Liver (tissue), 9 donors: ENCODE data around the gene DIDO1. TPM values are rescaled to one million over a fixed set of nuclear protein-coding genes. Genes with fewer than 3 reads are reported as not detected.

Source experiments
- DNase-seq: peaks from one replicate; pipeline ENCODE4 v3.0.0-alpha.2; 2017; ENCODE audit warnings: low spot score
- H3K27ac ChIP-seq, 2 donors: one replicate each; pipeline ENCODE4 v1.7.0; 2013; ENCODE audit warnings: inconsistent platforms in 2 of 2, low read length in 2 of 2, control low read depth in 1 of 2, low read depth in 1 of 2, mild to moderate bottlenecking in 1 of 2
- H3K27me3 ChIP-seq, 4 donors: one replicate each; pipeline versions ENCODE4 v1.6.1 to v1.7.0; 2013; ENCODE audit warnings: low read length in 3 of 4, inconsistent platforms in 1 of 4, mild to moderate bottlenecking in 1 of 4, moderate library complexity in 1 of 4; ENCODE audit not compliant: control insufficient read depth in 4 of 4, insufficient read depth in 4 of 4
- H3K36me3 ChIP-seq, 4 donors: one replicate each; pipeline versions ENCODE4 v1.6.1 to v1.7.0; 2013; ENCODE audit warnings: low read length in 3 of 4, mild to moderate bottlenecking in 3 of 4, low read depth in 1 of 4, moderate library complexity in 1 of 4; ENCODE audit not compliant: control insufficient read depth in 4 of 4, insufficient read depth in 3 of 4
- H3K4me1 ChIP-seq, 4 donors: one replicate each; pipeline versions ENCODE4 v1.6.1 to v1.7.0; 2013; ENCODE audit warnings: low read length in 3 of 4, mild to moderate bottlenecking in 3 of 4, moderate library complexity in 1 of 4; ENCODE audit not compliant: control insufficient read depth in 4 of 4, insufficient read depth in 4 of 4
- H3K4me3 ChIP-seq, 3 donors: one replicate each; pipeline versions ENCODE4 v1.6.1 to v1.7.0; 2013; ENCODE audit warnings: low read length in 3 of 3, control low read depth in 1 of 3, low read depth in 1 of 3, mild to moderate bottlenecking in 1 of 3
- H3K9ac ChIP-seq, 2 donors: one replicate each; pipeline ENCODE4 v1.7.0; 2013; ENCODE audit warnings: low read length in 2 of 2, mild to moderate bottlenecking in 2 of 2, moderate library complexity in 2 of 2, control low read depth in 1 of 2, low read depth in 1 of 2
- H3K9me3 ChIP-seq, 4 donors: one replicate each; pipeline versions ENCODE4 v1.6.1 to v1.7.0; 2013; ENCODE audit warnings: low read length in 3 of 4; ENCODE audit not compliant: control insufficient read depth in 4 of 4
- FOXA1 ChIP-seq: IDR thresholded peaks from 2 replicates; pipeline ENCODE4 v1.6.1; 2016; ENCODE audit warnings: antibody characterized with exemption
- HNF4A ChIP-seq, 2 donors: conservative IDR thresholded peaks; 2 replicates each; pipeline ENCODE4 v1.6.1; 2016; ENCODE audit warnings: antibody characterized with exemption in 2 of 2, mild to moderate bottlenecking in 2 of 2
- HNF4G ChIP-seq: IDR thresholded peaks from 2 replicates; pipeline ENCODE4 v1.6.1; 2016; ENCODE audit warnings: antibody characterized with exemption
- JUND ChIP-seq, 2 donors: IDR thresholded peaks; 2 replicates each; pipeline ENCODE4 v1.6.1; 2016; ENCODE audit warnings: antibody characterized with exemption in 2 of 2
- NR2F2 ChIP-seq: IDR thresholded peaks from 2 replicates; pipeline ENCODE4 v1.6.1; 2016; ENCODE audit warnings: antibody characterized with exemption
- REST ChIP-seq: IDR thresholded peaks from 2 replicates; pipeline ENCODE4 v1.6.1; 2016; ENCODE audit warnings: antibody characterized with exemption, mild to moderate bottlenecking
- RXRA ChIP-seq, 2 donors: IDR thresholded peaks; 2 replicates each; pipeline ENCODE4 v1.6.1; 2017 to 2018; ENCODE audit warnings: antibody characterized with exemption in 2 of 2, mild to moderate bottlenecking in 1 of 2
- SP1 ChIP-seq: IDR thresholded peaks from 2 replicates; pipeline ENCODE4 v1.6.1; 2018; ENCODE audit warnings: antibody characterized with exemption, mild to moderate bottlenecking
- YY1 ChIP-seq: IDR thresholded peaks from 2 replicates; pipeline ENCODE4 v1.6.1; 2016; ENCODE audit warnings: antibody characterized with exemption, mild to moderate bottlenecking
- WGBS: extraction: QIAGEN DNeasy Blood & Tissue Kit; methylation state at CpG from one replicate; pipeline ENCODE4 v1.1.7; 2013; 5-methylcytosine and 5-hydroxymethylcytosine counted together
- polyA plus RNA-seq, 2 donors: library from polyadenylated mRNA; stranded (reverse) in 1 of 2; unstranded in 1 of 2; fragments of 200-250 nt in 1 of 2; fragments of >200 nt in 1 of 2; fragmentation: Nextera tagmentation in 1 of 2; extraction: Ambion mirVana in 1 of 2; gene quantifications; one replicate each; pipeline versions ENCODE4 v1.2.1 to v1.2.3, GENCODE V29; 2013 to 2015
- total RNA-seq, 2 donors: library from RNA; depleted of rRNA; stranded (reverse); fragments of >200 nt; gene quantifications; one replicate each; pipeline ENCODE4 v1.2.3, GENCODE V29; 2014
- TF ChIP-seq, protein P1 (sequence below): IDR thresholded peaks from 2 replicates; pipeline ENCODE4 v1.6.1; 2016; ENCODE audit warnings: antibody characterized with exemption
- donor health status: healthy.
- donor health status: healthy.
- donor health status: healthy.
- donor health status: healthy.
- donor health status: healthy.

DIDO1 gene
- total and polyA plus RNA-seq, 4 donors: 10.1 to 43.1 (median 17.4) TPM

DNA sequence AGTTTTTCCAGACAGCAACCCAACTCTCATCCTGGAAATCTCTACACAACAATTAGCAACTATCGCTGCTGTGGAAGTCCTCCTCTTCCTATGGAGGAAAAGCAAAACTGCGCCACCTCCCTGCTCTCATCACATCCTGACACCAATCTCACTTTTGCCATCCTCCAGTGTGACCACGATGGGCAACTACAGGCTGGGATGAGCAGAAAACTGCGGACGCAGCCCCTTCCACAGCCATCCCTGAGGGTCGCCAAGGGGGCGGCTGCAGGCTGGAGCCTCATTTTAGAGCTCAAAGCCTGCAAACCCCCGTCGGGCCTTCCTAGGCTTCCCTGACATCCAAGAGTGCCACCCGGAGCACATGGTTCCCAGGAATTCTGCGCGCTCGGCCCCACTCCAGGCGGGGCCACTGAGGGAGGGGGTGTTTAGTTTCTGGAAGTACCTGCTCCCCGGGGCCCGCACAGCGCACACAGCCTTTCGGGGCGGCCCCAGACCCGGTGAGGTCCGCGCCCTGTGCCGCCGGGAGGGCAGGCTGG, 65.8 kb downstream of the DIDO1 start:
- Histone ChIP-seq H3K4me1 (peaks cover 7 to 14% (median 12%) of the 10 kb centered on the region in 4 donors), H3K36me3 (peaks cover 0 to 7% (median 4%) of the 10 kb centered on the region in 4 donors), H3K9me3 (no peaks in the 10 kb centered on the region), H3K9ac (no peak overlapping the region), H3K4me3 (peak overlapping the region in 1 of 3 donors; percentile 90), H3K27me3 (no peaks in the 10 kb centered on the region), H3K27ac (no peak overlapping the region)
- WGBS: 43% methylated on average over 24 of the region's 24 CpGs
- no peak for DNase-seq
- TF ChIP-seq REST (no peak), YY1 (no peak), HNF4A (conservative IDR thresholded peaks at IDR 0.05) (no peak), RXRA (IDR thresholded peaks at IDR 0.05) (no peak), NR2F2 (no peak), SP1 (no peak), HNF4G (no peak)
- TF ChIP-seq, protein P1, sequence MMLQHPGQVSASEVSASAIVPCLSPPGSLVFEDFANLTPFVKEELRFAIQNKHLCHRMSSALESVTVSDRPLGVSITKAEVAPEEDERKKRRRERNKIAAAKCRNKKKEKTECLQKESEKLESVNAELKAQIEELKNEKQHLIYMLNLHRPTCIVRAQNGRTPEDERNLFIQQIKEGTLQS: no peak

DNA sequence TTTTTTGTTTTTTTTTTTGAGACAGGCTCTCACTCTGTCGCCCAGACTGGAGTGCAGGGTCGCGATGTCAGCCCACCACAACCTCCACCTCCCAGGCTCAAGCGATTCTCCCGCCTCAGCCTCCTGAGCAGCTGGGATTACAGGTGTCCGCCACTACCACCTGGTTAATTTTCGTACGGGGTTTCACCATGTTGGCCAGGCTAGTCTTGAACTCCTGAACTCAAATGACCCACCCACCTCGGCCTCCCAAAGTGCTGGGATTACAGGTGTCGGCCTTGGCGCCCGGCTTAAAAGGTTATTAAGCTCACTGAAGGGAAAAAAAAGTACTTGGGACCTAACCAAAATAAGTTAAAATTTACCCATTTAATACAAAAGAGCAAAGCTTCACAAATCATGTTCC, 66.6 kb downstream of the DIDO1 start:
- Histone ChIP-seq H3K27ac (no peak overlapping the region), H3K27me3 (no peaks in the 10 kb centered on the region), H3K9me3 (no peaks in the 10 kb centered on the region), H3K4me1 (peaks cover 7 to 14% (median 12%) of the 10 kb centered on the region in 4 donors), H3K9ac (no peak overlapping the region), H3K36me3 (peaks cover 0 to 7% (median 5%) of the 10 kb centered on the region in 4 donors), H3K4me3 (no peak overlapping the region)
- 69% methylated on average over 12 of the region's 12 CpGs for WGBS
- no peak for DNase-seq
- TF ChIP-seq FOXA1 (no peak), RXRA (IDR thresholded peaks at IDR 0.05) (peak in 1 of 2 donors; percentile 9)

- Histone ChIP-seq H3K27ac (no peak overlapping the region), H3K36me3 (peaks cover 2 to 13% (median 5%) of the 10 kb centered on the region in 4 donors), H3K9ac (no peak overlapping the region), H3K9me3 (no peaks in the 10 kb centered on the region), H3K4me1 (peaks cover 7 to 14% (median 12%) of the 10 kb centered on the region in 4 donors), H3K4me3 (no peak overlapping the region), H3K27me3 (no peaks in the 10 kb centered on the region)
- WGBS: 84% methylated on average over 21 of the region's 23 CpGs
- no peak for DNase-seq
- TF ChIP-seq JUND (IDR thresholded peaks at IDR 0.05): no peak
Observed at GRCh38 chr20:62858058-62858830, 68.1 kb downstream of the DIDO1 start.
